GM21528 (cell line): Measurements from ENCODE around the gene PDE11A.

ENCODE experiments used
- ATAC-seq: cut with Tn5 transposase; IDR thresholded peaks from one replicate; pipeline ENCODE4 v1.9.1; 2021; ENCODE audit warnings: mild to moderate bottlenecking, moderate library complexity; ENCODE audit not compliant: unreplicated experiment, low FRiP score

The PDE11A gene

GRCh38 chr2:177612659-177613058 is 459.9 kb downstream of the PDE11A start:
- ATAC-seq = no peak

- ATAC-seq = no peak
Measured at GRCh38 chr2:177611310-177611886, 461.2 kb downstream of the PDE11A start.

DNA sequence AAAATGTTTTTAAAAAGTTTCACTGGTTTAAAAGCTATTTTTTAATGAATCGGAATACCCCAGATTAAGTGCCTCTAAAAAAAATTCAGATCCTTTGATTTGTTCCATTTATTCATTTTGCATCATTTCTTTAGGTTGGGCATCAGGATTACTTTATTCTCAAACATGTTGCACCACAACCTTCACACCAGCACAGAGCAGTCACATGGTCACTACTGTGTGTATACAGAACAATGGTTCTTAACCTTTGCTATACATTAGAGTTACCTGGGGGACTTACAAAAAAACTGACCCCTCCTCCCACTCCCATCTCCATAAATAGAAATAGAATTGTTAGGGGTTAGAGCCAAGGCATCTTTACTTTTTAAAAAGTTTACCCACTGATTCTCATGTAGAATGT is 461.8 kb downstream of the PDE11A start:
- no peak for ATAC-seq

- no peak for ATAC-seq
Measured at GRCh38 chr2:177606636-177607035, 465.9 kb downstream of the PDE11A start.

- no peak for ATAC-seq
Measured at GRCh38 chr2:177604271-177605065, 468.1 kb downstream of the PDE11A start.

GRCh38 chr2:177603768-177604167 is 468.8 kb downstream of the PDE11A start:
- ATAC-seq = no peak

DNA sequence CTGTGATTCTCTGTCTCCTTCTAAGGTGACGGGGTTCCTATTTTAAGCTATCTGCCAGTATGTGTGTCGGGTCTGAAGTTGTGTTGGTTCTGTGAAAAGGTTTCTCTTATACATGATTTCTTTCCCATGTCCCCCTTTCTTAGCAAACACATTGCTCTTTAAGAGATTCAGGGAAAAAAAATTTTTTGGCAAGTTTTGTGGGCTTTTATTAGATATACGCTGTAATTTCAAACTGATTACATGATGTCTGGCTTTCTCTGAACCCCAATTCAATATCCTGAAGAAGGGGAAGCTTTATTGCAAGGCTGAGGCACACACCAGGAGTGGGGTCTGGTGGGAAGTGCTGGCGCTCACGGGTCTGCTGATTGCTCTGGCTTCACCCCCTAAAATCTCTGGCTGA is 469.4 kb downstream of the PDE11A start:
- no peak for ATAC-seq

DNA sequence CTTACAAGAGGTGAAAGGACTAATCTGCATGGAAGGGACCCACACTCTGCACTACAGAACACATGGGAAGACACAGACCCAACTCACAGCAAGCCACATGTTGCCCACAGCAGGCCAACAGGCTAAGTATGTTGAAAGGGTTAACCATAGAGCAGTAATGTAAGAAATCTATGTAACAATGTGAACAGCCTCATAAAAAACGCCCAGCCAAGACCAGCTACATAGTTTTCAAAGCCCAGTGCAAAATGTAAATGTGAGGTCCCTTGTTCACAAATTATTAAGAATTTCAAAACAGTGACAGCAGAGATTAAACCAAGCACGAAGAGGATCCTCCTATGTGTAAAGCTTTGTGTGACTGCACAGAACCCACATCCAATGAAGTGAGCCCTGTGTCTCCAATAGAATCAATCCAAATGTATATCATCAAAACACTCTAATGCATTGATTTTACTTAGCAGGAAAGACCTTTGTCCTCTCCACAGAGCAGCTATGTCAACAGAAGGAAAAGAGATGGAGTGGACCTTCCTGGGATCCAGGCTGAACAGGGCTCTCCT is 469.9 kb downstream of the PDE11A start:
- ATAC-seq = no peak

- ATAC-seq = no peak
Measured at GRCh38 chr2:177600917-177601316, 471.7 kb downstream of the PDE11A start.

DNA sequence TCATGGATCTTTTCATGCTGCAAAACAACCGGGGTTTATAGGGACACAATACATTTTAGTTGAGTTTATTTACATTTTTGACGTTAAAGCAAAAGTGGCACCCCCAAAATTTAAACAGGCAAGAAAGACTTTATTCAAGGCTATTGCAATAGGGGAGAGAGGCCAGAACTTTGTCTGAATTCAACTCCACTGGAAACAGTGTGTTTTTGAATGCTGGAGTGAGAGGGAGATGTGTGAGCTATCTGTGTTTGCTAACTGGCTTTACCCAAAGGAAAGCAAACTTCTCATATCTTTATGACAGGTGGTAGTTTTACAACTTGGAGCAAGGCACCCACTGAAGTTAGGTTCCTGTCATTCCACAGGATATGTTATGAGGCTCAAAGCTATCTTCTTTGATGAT is 472.6 kb downstream of the PDE11A start:
- no peak for ATAC-seq

DNA sequence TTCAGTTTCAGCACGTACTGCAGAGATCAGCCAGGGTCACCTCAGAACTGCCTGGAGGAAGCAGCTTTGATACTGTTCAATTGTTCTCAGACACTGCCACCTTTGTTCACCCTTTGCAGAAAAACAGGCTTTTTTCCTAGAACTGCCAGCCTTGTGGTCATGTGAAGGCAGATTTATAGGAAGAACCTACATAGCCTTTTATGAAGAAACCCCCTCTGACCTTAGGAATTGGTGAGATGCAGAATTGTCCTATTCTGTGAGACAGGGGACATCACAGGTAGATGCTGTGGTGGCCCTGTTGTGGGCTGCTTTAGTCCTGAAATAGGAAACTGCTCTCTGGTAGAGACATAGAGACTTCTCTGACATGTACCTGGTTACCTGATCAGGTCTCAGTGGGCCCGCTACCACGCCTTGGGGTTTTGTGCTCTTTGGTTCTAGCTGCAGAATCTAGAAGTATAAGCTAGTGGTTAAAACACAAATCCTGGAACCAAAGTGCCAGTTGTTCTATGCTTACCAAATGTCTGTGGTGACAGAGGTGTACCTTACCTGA is 473.4 kb downstream of the PDE11A start:
- no peak for ATAC-seq

DNA sequence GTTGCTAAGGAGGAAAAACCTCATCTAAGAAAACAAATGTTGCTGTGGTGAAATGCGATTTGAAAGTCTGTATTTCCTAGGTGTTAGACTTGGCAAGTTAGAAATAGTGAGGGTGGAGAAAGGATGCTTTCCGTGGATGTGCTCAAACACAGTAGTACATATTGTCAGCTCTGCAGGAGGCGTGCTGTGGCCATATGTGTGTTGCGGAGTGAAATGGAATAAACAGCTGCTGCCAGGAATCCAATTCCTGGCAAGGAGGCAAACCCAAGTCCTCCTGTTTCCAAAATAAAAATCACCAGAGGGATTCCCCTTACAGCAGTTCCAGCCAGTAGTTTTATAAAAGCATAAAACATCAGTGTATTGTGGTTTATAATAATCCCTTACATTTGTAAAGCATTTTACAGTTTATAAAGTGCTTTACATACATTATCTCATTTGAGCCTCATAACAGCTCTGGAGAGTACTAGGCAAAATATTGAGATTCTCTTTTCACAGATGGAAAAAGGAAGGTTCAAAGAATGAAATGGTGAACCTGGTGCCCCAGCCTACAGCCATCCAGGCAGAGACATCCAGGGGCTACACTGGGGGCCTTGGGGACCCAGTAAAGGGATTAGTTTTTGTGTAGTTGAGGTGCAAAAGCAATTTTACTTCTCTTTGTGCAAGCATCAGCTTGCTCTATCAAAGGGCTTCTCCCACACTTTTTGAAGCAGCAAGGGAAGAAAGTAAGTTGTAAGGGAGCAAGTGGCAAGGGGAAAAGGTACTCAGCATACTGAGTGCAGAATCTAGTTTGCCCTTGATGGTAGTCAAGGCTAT is 474.0 kb downstream of the PDE11A start:
- ATAC-seq = no peak

GRCh38 chr2:177597759-177598158 is 474.8 kb downstream of the PDE11A start:
- no peak for ATAC-seq

- ATAC-seq = no peak
Measured at GRCh38 chr2:177596866-177597265, 475.7 kb downstream of the PDE11A start.

GRCh38 chr2:177595126-177595845 is 477.3 kb downstream of the PDE11A start:
- ATAC-seq = no peak

DNA sequence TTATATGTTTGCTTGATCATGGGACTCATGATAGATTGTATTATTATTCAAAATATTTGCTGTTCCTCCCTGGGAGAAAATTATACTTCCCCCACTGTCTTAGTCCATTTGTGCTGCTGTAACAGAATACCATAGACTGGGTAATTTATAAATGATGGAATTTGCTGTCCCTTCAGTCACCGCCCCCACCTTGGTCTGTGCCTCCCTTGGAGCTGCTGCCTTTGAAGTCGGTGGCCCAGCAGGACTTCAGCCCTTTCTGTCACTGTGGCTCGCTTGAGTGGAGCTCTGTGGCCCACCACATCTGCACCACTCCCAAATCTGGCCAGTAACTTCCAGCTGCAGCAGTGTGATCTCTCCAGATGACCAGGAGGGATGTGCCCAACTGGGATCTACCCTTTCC is 479.2 kb downstream of the PDE11A start:
- no peak for ATAC-seq

DNA sequence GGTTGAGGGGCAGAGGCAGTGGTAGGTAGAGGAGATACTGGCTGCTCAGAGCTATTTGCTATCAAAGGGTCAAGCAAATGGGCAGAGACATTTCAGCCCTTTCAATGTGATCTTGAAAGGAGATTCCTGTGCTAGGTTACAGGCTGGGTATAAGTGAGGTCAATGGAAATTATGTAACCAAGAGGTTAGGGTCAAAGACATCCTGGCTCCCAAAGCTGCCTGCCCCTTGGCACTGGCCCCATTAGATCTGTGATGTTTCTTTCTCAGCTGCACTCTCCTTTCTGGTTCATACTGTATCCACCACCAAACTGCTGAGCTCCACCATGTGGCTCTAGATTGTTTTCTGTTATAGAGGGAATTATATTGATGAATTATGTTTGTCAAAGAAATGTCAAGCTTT is 479.6 kb downstream of the PDE11A start:
- no peak for ATAC-seq

DNA sequence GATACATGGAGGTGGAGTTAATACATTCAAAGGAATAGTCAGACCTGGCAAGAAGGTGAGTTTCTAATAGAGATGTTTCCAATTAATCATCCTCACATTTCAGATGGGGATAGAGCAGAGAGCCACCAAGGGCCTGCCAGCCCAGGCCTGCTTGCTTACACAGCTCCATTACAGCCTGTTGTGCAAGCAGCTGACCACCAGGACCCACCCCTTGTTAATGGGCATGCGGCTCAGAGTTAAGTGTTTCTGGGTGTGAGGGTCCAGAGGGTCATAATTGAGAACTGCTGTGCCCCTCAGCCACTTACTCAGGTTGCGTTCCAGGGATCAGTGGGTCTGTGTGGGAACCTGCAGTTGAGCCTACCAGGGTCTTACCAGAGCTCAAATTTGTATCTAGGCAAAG is 480.2 kb downstream of the PDE11A start:
- ATAC-seq = no peak

DNA sequence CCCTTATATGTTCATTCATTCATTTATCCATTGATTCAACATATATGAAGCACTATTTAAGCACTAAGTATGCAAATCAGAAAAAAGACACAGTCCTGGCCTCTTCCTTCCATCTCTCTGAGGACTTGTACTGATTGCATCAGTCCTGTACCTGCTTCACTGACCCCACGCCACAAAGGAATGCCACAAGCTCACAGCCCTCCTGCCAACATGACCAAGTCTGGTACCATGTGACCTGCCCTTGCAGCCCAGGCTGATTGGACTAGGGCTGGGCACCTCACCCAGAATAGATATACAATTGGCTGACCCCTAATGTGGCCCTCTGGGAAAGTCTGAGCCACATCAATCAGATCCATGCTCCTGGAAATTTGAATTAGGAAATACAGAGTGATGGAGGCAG is 483.4 kb downstream of the PDE11A start:
- ATAC-seq = no peak

DNA sequence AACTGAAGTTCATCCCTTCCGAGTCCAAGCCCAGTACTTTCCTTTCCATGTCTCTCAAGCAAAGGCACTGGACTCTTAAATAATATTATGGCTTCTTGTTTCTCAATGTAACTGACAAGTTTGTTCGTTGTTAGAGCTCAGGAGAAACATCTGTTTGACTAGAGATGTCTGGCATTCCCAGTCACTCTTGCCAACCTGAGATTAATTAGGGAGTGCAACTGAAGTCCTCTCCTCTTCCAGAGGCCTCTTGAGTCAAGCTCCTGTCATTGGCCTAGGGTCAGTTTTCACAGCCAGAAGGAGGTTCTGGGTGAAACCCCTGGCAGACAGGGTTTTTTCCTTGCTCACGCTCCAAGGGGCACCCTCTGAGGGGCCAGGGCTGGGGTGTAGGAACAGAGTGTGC is 483.9 kb downstream of the PDE11A start:
- ATAC-seq = no peak
